GM10266 (cell line): Measurements from ENCODE around the gene LRRC1.

ENCODE experiments used
- DNase-seq: peaks from one replicate; pipeline ENCODE4 v3.0.0; 2012; ENCODE audit errors: extremely low spot score
- TF ChIP-seq, protein P1 (sequence below): IDR thresholded peaks from 2 replicates; pipeline ENCODE4 v1.5.1; 2012; ENCODE audit warnings: mild to moderate bottlenecking, low read depth; ENCODE audit not compliant: control insufficient read depth, insufficient read depth; ENCODE audit errors: missing control alignments

Gene LRRC1

DNA sequence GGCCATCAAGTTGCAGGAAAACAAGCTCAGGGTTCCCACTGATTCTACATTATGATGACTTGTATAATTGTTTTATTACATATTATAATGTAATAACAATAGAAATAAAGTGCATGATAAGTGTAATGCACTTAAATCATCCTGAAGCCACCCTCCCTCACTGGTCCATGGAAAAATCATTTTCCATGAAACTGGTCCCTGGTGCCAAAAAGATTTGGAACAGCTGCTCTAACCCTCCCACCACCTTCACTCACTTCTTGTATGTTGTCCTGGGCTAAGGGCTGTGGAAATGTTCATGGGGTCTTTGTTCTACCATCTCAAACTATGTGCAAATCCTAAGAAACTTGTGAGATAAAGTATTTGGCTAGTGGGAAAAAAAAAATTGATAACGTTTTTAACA, 133.8 kb downstream of the LRRC1 start:
- no peak for DNase-seq
- TF ChIP-seq, protein P1, sequence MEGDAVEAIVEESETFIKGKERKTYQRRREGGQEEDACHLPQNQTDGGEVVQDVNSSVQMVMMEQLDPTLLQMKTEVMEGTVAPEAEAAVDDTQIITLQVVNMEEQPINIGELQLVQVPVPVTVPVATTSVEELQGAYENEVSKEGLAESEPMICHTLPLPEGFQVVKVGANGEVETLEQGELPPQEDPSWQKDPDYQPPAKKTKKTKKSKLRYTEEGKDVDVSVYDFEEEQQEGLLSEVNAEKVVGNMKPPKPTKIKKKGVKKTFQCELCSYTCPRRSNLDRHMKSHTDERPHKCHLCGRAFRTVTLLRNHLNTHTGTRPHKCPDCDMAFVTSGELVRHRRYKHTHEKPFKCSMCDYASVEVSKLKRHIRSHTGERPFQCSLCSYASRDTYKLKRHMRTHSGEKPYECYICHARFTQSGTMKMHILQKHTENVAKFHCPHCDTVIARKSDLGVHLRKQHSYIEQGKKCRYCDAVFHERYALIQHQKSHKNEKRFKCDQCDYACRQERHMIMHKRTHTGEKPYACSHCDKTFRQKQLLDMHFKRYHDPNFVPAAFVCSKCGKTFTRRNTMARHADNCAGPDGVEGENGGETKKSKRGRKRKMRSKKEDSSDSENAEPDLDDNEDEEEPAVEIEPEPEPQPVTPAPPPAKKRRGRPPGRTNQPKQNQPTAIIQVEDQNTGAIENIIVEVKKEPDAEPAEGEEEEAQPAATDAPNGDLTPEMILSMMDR = no peak

DNA sequence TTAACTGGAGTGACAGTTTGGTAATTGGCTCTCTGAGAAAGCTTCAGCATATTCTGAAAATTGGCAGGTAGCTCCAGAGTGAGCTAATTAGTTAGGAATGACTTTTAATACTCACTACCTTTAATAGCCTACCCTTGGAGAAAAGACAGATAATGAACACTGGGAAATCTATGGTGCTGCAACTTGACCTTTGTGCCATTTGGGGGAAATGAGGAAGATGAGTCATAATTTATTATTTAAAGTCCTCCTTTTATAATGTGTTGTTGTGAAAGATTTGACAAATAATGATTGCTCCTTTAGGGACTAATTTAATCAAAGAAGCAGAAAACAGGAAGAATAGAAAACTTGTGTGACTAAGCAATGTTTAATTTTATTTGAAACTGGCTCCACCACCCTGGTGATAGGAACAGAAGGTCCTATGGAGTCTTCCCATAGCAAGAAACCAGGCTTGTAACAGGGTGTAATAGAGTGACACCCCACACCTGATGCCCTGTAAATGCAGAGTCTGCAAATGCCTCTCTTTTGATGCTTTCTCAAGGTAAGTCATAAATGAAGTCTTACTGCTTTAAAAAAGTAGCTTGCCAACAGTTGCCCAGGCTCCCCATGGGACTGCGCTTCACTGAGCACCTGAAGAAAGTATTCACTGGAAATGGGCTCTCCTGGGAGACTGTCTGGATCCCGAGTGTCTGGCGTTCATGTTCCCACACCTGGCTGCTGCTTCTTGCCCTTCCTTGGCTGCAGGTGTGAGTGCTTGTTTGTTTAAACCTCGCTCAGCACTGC, 134.4 kb downstream of the LRRC1 start:
- TF ChIP-seq, protein P1 = no peak
- no peak for DNase-seq

GRCh38 chr6:53929821-53930120, 135.0 kb downstream of the LRRC1 start:
- DNase-seq = no peak
- TF ChIP-seq, protein P1 = no peak

DNA sequence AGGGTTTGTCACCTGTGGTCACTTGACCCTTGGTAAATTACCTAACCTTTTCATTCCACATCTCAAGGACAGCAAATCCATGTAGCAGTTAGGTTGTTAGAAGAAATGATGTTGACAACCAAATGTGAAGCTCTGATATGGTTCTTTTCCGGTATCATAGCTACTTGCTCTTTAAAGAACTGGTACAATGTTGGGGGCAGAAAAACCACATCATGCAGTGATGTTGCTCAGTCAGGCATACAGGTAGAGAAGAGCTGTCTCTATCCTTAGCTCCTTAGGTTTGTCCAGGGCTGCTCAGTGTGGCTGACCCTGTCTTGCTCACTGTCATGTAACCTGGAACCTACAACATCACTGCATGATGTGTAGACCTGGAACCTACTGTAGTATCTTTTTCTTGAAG, 135.5 kb downstream of the LRRC1 start:
- TF ChIP-seq, protein P1 = no peak
- no peak for DNase-seq

DNA sequence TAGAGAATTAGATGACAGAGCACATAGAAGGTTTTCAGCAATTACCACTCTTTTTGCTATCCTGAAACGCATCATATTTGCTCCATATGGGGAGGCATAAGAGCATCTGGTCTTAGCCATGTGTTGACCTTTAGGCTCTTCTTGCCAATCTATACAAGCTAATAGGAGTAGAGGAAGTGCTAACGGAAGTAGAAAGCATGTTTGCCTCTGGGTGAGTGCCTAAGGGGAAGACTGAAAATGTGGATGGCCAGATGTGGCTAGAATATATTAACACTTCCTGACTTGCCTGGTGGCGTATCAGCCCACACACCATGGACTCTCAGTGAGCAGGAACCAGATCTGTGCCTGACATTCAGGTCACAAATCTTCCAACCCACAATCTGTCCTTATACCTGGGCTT, 136.3 kb downstream of the LRRC1 start:
- TF ChIP-seq, protein P1 = no peak
- DNase-seq = no peak

GRCh38 chr6:53932516-53932915, 137.7 kb downstream of the LRRC1 start:
- no peak for DNase-seq
- TF ChIP-seq, protein P1 = no peak

DNA sequence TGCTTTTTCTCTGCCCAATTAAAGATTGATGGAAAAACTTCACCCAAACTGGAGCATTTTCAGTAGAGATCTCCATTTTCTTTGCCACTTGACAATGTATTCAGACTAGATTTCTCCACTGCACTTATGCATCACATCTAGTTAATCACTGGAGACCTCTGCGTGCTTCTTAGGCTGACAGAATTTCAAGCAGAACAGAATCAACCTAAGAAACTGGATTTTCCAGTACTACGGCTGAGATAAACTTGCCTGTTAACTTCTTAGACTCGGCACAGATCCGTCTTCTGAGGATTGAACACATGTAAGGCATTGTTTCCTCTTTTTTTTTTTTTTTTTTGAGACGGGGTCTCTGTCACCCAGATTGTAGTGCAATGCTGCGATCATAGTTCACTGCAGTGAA, 139.2 kb downstream of the LRRC1 start:
- TF ChIP-seq, protein P1 = no peak
- no peak for DNase-seq
